RWPE2 (cell line): ENCODE results near the gene KLK10.

Source experiments
- ATAC-seq: fragments of 200-7000 bp; cut with Tn5 transposase; 3 replicates; pipeline ENCODE4 v1.9.1; 2021; ENCODE audit warnings: low read depth
- DNase-seq: peaks from one replicate; pipeline ENCODE4 v3.0.0-alpha.2; 2020; ENCODE audit warnings: low spot score
- H3K27ac ChIP-seq: fragments of 450-650 bp; 2 replicates; pipeline ENCODE4 v1.5.1; 2017; ENCODE audit warnings: mild to moderate bottlenecking; ENCODE audit not compliant: poor library complexity, severe bottlenecking
- H3K27me3 ChIP-seq: fragments of 250-450 bp; sonication (Bioruptor Pico); 2 replicates; pipeline ENCODE4 v1.5.1; 2021; ENCODE audit warnings: mild to moderate bottlenecking, moderate library complexity; ENCODE audit not compliant: insufficient read depth, poor library complexity, severe bottlenecking
- H3K36me3 ChIP-seq: fragments of 250-450 bp; sonication (Bioruptor Pico); 2 replicates; pipeline ENCODE4 v1.5.1; 2020; ENCODE audit warnings: low read depth, mild to moderate bottlenecking, moderate library complexity
- H3K4me1 ChIP-seq: fragments of 250-450 bp; sonication (Bioruptor Pico); 2 replicates; pipeline ENCODE4 v1.5.1; 2021; ENCODE audit warnings: mild to moderate bottlenecking, moderate library complexity; ENCODE audit not compliant: insufficient read depth, poor library complexity, severe bottlenecking
- H3K4me3 ChIP-seq: fragments of 250-450 bp; sonication (Bioruptor Pico); 2 replicates; pipeline ENCODE4 v1.5.1; 2021; ENCODE audit warnings: mild to moderate bottlenecking, moderate library complexity; ENCODE audit not compliant: severe bottlenecking
- H3K9me3 ChIP-seq: fragments of 250-450 bp; sonication (Bioruptor Pico); 2 replicates; pipeline ENCODE4 v1.5.1; 2021; ENCODE audit warnings: mild to moderate bottlenecking, moderate library complexity; ENCODE audit not compliant: severe bottlenecking
- TF ChIP-seq, protein P1 (sequence below): fragments of 450-650 bp; IDR thresholded peaks from one replicate; pipeline ENCODE4 v1.5.1; 2017; ENCODE audit warnings: mild to moderate bottlenecking, moderate library complexity; ENCODE audit not compliant: poor library complexity, severe bottlenecking

The KLK10 gene

DNA sequence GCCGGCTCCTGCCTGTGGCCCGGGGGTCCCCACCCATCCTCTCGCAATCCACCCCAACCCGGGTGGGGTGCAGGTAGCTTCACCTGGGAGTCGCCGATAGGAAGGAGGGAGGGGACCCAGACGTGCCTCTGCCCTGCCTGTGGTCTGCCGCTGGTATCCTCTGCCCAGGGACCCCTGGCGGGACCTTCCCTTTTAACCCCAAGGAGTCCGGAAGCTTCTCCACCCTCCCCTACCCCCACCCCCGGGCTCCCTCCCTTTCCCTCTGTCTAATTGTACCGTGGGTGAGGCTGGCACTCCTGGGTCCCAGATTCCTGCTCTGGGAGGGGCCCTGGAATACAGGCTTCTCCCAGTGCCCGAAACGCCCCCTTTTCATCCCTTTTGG, at the start of gene KLK10:
TSS of gene KLK10 (minus strand) at position 166 of the 382 bp plus-strand sequence. CDS start 579 bp downstream, outside the sequence.
- H3K4me1 ChIP-seq: no peaks in the 10 kb centered on the region
- peaks cover 31% of the 10 kb centered on the region for H3K27me3 ChIP-seq

DNA sequence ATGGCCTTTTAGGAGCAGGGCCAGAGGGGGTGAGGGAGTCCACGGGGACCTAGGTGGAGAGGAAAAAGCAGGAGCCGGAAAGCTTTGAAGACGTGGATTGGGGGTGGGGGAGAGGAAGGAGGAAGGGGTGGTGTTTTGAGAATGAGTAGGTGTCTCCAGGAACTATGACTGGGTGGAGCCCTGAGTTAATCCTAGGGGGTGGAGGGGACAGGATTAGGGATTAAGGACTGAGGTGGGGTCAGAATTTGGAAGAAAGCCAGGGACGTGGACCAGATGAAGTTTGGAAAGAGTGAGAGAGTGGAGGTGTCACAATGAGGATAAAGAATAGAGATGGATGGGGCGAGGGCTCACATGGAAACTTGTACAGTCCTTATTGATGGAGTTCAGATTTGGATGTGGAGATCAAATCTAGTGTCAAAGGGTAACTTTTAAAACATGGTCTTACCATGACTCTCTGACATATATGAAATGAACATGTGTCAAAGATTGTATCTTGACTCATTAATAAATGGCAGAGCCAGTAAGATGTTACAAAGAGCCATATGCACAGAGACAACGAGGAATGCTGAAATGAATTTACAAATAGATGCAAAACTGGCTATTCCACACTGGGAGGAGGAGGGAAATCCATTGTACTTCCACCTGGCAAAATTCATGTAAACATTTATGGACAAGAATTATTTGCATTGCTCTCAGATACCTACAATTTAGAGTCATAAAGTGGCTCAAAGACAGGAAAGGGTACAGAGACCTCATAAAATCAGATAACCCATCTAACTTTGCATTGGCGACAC, 47.1 kb upstream of the KLK10 start:
- ATAC-seq (no peak), DNase-seq (no peak)
- Histone ChIP-seq H3K36me3 (no peaks in the 10 kb centered on the region), H3K4me1 (no peaks in the 10 kb centered on the region), H3K4me3 (no peak overlapping the region), H3K9me3 (no peaks in the 10 kb centered on the region), H3K27ac (no peak overlapping the region), H3K27me3 (no peaks in the 10 kb centered on the region)
- TF ChIP-seq, protein P1, sequence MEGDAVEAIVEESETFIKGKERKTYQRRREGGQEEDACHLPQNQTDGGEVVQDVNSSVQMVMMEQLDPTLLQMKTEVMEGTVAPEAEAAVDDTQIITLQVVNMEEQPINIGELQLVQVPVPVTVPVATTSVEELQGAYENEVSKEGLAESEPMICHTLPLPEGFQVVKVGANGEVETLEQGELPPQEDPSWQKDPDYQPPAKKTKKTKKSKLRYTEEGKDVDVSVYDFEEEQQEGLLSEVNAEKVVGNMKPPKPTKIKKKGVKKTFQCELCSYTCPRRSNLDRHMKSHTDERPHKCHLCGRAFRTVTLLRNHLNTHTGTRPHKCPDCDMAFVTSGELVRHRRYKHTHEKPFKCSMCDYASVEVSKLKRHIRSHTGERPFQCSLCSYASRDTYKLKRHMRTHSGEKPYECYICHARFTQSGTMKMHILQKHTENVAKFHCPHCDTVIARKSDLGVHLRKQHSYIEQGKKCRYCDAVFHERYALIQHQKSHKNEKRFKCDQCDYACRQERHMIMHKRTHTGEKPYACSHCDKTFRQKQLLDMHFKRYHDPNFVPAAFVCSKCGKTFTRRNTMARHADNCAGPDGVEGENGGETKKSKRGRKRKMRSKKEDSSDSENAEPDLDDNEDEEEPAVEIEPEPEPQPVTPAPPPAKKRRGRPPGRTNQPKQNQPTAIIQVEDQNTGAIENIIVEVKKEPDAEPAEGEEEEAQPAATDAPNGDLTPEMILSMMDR: no peak

More for the DNA sequence above, at the start of gene KLK10:
- TF ChIP-seq, protein P1: no peak
- Histone ChIP-seq H3K4me3 (peak within 1 kb of the TSS; percentile 11), H3K27ac (no peak within 1 kb of the TSS), H3K9me3 (no peaks in the 10 kb centered on the region), H3K36me3 (no peaks in the 10 kb centered on the region)
- DNase-seq: no peak
- ATAC-seq: no peak

GRCh38 chr19:51065221-51065960, 45.9 kb upstream of the KLK10 start:
- no peaks in the 10 kb centered on the region for H3K4me1 ChIP-seq
- no peaks in the 10 kb centered on the region for H3K9me3 ChIP-seq
- H3K27ac ChIP-seq: no peak overlapping the region
- no peak for ATAC-seq
- TF ChIP-seq, protein P1: no peak
- no peak for DNase-seq
- no peaks in the 10 kb centered on the region for H3K36me3 ChIP-seq
- no peaks in the 10 kb centered on the region for H3K27me3 ChIP-seq
- no peak overlapping the region for H3K4me3 ChIP-seq

- H3K4me1 ChIP-seq: no peaks in the 10 kb centered on the region
- TF ChIP-seq, protein P1: no peak
- no peaks in the 10 kb centered on the region for H3K36me3 ChIP-seq
- ATAC-seq (peak; percentile 54; the same call in 1 of the 3 replicates), DNase-seq (no peak)
- no peaks in the 10 kb centered on the region for H3K27me3 ChIP-seq
- no peaks in the 10 kb centered on the region for H3K9me3 ChIP-seq
- no peak within 1 kb of the TSS for H3K4me3 ChIP-seq
- no peak within 1 kb of the TSS for H3K27ac ChIP-seq
These were observed 45.2 kb upstream of the KLK10 start, which contains the start of gene KLK13 for GRCh38 chr19:51064534-51065220. Gene KLK13 (minus strand): TSS chr19:51065092. CDS start chr19:51065067, 25 bp downstream.
